Measurements from ENCODE around the gene CCDC57. TPM values are rescaled to one million over a fixed set of nuclear protein-coding genes. Genes with fewer than 3 reads are reported as not detected.
A peak's percentile ranks its signal among the peaks of the same experiment; 100 is the strongest.

CCDC57 gene
- total RNA-seq, 4 donors from 2014 or later, result 23.5 to 87.5 (median 48.3) TPM

DNA sequence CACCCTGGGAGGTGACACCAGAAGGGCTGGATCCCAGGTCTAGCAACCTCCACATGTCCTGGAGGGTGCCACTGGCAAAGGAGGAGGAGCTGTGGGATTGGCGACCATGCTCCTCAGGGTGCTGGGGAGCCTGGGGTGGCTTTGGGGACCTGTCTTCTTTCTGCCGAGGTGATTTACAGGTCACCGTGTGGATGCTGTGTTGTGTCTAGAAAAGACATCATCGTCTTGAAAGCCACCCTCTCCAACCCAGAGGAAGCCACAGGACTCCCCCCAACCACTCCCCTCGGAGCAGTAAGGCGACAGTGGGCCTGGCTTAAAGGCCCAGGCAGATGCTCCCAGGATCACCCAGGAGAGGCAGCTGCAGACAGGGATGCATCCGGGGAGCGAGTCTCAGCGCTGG is 84.9 kb downstream of the CCDC57 start:
- intact Hi-C loops (cut with DNase I; ENCODE audit: low total_unique reads), result no loop called here
- Histone ChIP-seq H3K36me3 (no peaks in the 10 kb centered on the region), H3K4me3 (no peak overlapping the region), H3K9me3 (no peaks in the 10 kb centered on the region), H3K27me3 (no peaks in the 10 kb centered on the region), H3K27ac (no peak overlapping the region), H3K4me1 (no peaks in the 10 kb centered on the region)
- 83% methylated on average over 9 of the region's 9 CpGs; no CpG with 5 or more reads in 1 of the 2 donors for WGBS, 2 donors (ENCODE audit: low coverage in 1 of 2)
- in situ Hi-C loops (cut with MboI; ENCODE audit: low pct_ligation_motif_present in 1 of 4, low pct_unique_long_range_greater_than_20kb in 1 of 4, low sequenced_read_pairs in 3 of 4), result no loop called here
- DNase-seq, result no peak
- no peak for TF ChIP-seq EP300 (IDR thresholded peaks at IDR 0.05; ENCODE audit: low read depth)
- TF ChIP-seq, protein P1, sequence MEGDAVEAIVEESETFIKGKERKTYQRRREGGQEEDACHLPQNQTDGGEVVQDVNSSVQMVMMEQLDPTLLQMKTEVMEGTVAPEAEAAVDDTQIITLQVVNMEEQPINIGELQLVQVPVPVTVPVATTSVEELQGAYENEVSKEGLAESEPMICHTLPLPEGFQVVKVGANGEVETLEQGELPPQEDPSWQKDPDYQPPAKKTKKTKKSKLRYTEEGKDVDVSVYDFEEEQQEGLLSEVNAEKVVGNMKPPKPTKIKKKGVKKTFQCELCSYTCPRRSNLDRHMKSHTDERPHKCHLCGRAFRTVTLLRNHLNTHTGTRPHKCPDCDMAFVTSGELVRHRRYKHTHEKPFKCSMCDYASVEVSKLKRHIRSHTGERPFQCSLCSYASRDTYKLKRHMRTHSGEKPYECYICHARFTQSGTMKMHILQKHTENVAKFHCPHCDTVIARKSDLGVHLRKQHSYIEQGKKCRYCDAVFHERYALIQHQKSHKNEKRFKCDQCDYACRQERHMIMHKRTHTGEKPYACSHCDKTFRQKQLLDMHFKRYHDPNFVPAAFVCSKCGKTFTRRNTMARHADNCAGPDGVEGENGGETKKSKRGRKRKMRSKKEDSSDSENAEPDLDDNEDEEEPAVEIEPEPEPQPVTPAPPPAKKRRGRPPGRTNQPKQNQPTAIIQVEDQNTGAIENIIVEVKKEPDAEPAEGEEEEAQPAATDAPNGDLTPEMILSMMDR (IDR thresholded peaks at IDR 0.05), result no peak
- TF ChIP-seq POLR2A (IDR thresholded peaks at IDR 0.05), result no peak
- TF ChIP-seq POLR2AphosphoS5 (IDR thresholded peaks at IDR 0.05), result no peak

DNA sequence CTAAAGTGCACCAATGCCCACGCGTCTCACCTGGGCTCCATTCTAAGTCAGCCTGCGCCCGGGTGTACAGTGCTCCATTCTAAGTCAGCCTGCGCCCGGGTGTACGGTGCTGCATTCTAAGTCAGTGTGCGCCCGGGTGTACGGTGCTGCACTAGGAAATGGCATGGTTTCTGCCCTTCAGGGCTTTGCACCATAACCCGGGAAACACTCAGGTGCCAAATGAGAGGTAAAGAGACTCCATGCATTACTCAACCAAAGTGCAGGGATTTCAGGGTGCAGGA is 85.4 kb downstream of the CCDC57 start:
- Histone ChIP-seq H3K27ac (no peak overlapping the region), H3K4me1 (no peaks in the 10 kb centered on the region), H3K36me3 (no peaks in the 10 kb centered on the region), H3K27me3 (no peaks in the 10 kb centered on the region), H3K4me3 (no peak overlapping the region), H3K9me3 (no peaks in the 10 kb centered on the region)
- no peak for DNase-seq
- in situ Hi-C loops (cut with MboI; ENCODE audit: low pct_ligation_motif_present in 1 of 4, low pct_unique_long_range_greater_than_20kb in 1 of 4, low sequenced_read_pairs in 3 of 4), result no loop called here
- WGBS, 2 donors (ENCODE audit: low coverage in 1 of 2), result 83% methylated on average over 11 of the region's 11 CpGs; no CpG with 5 or more reads in 1 of the 2 donors
- TF ChIP-seq POLR2AphosphoS5 (IDR thresholded peaks at IDR 0.05) (no peak), EP300 (IDR thresholded peaks at IDR 0.05; ENCODE audit: low read depth) (no peak), POLR2A (IDR thresholded peaks at IDR 0.05) (no peak)
- TF ChIP-seq, protein P1 (IDR thresholded peaks at IDR 0.05), result no peak
- intact Hi-C loops (cut with DNase I; ENCODE audit: low total_unique reads), result no loop called here

DNA sequence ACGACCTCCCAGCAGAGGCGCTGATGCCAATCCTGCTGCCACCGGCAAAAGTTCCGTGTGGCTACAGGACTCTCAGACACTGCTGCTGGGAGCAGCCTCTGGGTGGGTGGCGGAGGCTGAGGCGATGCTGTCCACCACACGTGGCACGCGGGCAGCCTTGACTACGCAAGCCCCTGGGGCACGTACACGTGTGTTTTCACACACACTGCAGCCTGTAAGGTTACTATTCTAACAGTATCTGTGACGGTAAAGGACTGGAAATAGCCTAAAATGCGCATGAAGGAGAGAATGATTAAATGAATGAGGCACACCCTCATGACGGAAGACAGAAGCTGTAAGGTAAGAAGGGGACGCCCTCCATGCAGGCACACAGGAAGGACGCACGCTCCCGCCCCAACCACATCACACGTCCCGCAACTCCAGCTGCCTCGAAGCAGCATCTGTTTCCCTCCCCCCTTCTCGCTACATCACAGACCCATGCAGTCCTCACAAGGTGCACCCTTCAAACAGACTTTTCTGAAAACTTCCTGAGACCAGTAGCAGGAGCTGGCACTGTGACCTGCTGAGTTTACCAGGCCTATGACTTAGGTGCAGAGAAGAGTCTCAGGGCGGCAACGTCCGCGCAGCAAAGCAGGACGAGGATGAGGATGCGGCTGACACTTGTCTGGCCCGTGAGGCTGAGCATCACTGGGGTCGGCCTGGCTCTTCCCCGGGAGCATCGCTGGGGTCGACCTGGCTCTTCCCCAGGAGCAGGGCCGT is 85.9 kb downstream of the CCDC57 start:
- no peaks in the 10 kb centered on the region for H3K9me3 ChIP-seq
- intact Hi-C loops (cut with DNase I; ENCODE audit: low total_unique reads), result no loop called here
- WGBS, 2 donors (ENCODE audit: low coverage in 1 of 2), result 60 to 85% methylated on average over 1 to 35 of the region's 35 CpGs
- H3K4me3 ChIP-seq, result no peak overlapping the region
- no peaks in the 10 kb centered on the region for H3K4me1 ChIP-seq
- no peaks in the 10 kb centered on the region for H3K36me3 ChIP-seq
- no peak for TF ChIP-seq EP300 (IDR thresholded peaks at IDR 0.05; ENCODE audit: low read depth)
- peak; percentile 12 for TF ChIP-seq POLR2A (IDR thresholded peaks at IDR 0.05)
- no peaks in the 10 kb centered on the region for H3K27me3 ChIP-seq
- peak; percentile 21 for DNase-seq
- in situ Hi-C loops (cut with MboI; ENCODE audit: low pct_ligation_motif_present in 1 of 4, low pct_unique_long_range_greater_than_20kb in 1 of 4, low sequenced_read_pairs in 3 of 4), result no loop called here
- no peak overlapping the region for H3K27ac ChIP-seq

DNA sequence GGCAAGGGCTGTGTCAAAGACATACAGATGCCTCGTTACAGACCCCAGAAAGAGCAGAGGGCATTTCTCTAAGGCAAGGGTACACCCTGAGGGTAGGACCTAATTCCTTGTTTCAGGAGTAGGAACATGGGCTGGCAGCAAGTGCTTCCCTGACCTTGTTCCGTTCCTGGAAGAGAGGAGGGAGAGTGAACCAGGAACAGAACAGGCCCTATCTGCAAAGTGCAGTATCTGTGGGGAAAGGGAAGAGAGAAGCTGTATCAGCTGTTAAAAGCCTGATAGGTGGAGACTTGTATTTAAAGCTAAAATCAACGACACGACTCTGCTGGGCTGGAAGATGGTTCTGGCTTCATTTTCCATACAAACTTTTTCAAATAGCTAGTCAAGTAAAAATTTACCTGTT is 88.5 kb downstream of the CCDC57 start:
- Histone ChIP-seq H3K4me3 (no peak overlapping the region), H3K27ac (no peak overlapping the region), H3K4me1 (no peaks in the 10 kb centered on the region), H3K27me3 (no peaks in the 10 kb centered on the region), H3K36me3 (no peaks in the 10 kb centered on the region), H3K9me3 (no peaks in the 10 kb centered on the region)
- intact Hi-C loops (cut with DNase I; ENCODE audit: low total_unique reads), result no loop called here
- DNase-seq, result no peak
- WGBS, 2 donors (ENCODE audit: low coverage in 1 of 2), result 91 to 92% methylated on average over 4 of the region's 4 CpGs
- TF ChIP-seq EP300 (IDR thresholded peaks at IDR 0.05; ENCODE audit: low read depth), result no peak
- TF ChIP-seq, protein P1 (IDR thresholded peaks at IDR 0.05), result no peak
- no peak for TF ChIP-seq POLR2A (IDR thresholded peaks at IDR 0.05)
- no peak for TF ChIP-seq POLR2AphosphoS5 (IDR thresholded peaks at IDR 0.05)
- in situ Hi-C loops (cut with MboI; ENCODE audit: low pct_ligation_motif_present in 1 of 4, low pct_unique_long_range_greater_than_20kb in 1 of 4, low sequenced_read_pairs in 3 of 4), result no loop called here

Measured in transverse colon (tissue), 4 donors.